Rectal smooth muscle tissue (tissue), 1 donor: ENCODE data around the gene TATDN3.

ENCODE experiments used
- H3K27ac ChIP-seq: one replicate; pipeline ENCODE4 v1.7.0; 2013; ENCODE audit warnings: low read depth, low read length, inconsistent platforms
- H3K27me3 ChIP-seq: one replicate; pipeline ENCODE4 v1.7.0; 2013; ENCODE audit warnings: low read length; ENCODE audit not compliant: control insufficient read depth, insufficient read depth
- H3K36me3 ChIP-seq: one replicate; pipeline ENCODE4 v1.7.0; 2013; ENCODE audit warnings: low read length; ENCODE audit not compliant: control insufficient read depth, insufficient read depth
- H3K4me1 ChIP-seq: one replicate; pipeline ENCODE4 v1.7.0; 2013; ENCODE audit warnings: low read length; ENCODE audit not compliant: control insufficient read depth, insufficient read depth
- H3K4me3 ChIP-seq: one replicate; pipeline ENCODE4 v1.7.0; 2013; ENCODE audit warnings: low read length
- H3K9ac ChIP-seq: one replicate; pipeline ENCODE4 v1.7.0; 2013; ENCODE audit warnings: low read length

The TATDN3 gene

DNA sequence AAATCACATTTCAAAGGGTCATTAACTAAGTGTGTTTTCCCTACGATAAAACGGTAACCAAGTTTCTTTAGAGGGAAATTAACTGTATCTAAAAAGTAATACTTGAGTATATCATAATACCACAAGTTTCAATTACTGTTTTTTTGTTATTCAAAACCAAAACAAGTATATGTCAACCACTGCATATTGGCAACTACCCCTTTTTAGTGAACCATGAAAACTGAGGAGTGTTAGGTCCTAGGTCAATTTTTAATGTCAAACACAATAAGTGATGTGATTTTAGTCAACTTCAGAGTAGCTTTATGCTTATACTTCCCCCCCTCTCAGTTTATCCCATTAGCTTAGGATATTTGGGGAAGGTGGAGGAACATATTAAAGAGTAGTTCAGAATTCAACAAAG, 10.5 kb upstream of the TATDN3 start:
- Histone ChIP-seq H3K36me3 (peaks cover 6% of the 10 kb centered on the region), H3K4me1 (no peaks in the 10 kb centered on the region), H3K27me3 (no peaks in the 10 kb centered on the region), H3K27ac (no peak overlapping the region), H3K9ac (no peak overlapping the region), H3K4me3 (no peak overlapping the region)

- Histone ChIP-seq H3K4me3 (no peak overlapping the region), H3K27me3 (no peaks in the 10 kb centered on the region), H3K4me1 (no peaks in the 10 kb centered on the region), H3K9ac (no peak overlapping the region), H3K36me3 (peaks cover 6% of the 10 kb centered on the region), H3K27ac (no peak overlapping the region)
These were observed 9.1 kb upstream of the TATDN3 start for GRCh38 chr1:212782422-212783154.

GRCh38 chr1:212783976-212784375, 7.7 kb upstream of the TATDN3 start:
- H3K27me3 ChIP-seq: no peaks in the 10 kb centered on the region
- no peak overlapping the region for H3K27ac ChIP-seq
- no peaks in the 10 kb centered on the region for H3K4me1 ChIP-seq
- H3K36me3 ChIP-seq: peaks cover 4% of the 10 kb centered on the region
- no peak overlapping the region for H3K9ac ChIP-seq
- H3K4me3 ChIP-seq: no peak overlapping the region

- H3K4me1 ChIP-seq: no peaks in the 10 kb centered on the region
- no peak overlapping the region for H3K27ac ChIP-seq
- no peak overlapping the region for H3K9ac ChIP-seq
- no peaks in the 10 kb centered on the region for H3K27me3 ChIP-seq
- no peak overlapping the region for H3K4me3 ChIP-seq
- peaks cover 4% of the 10 kb centered on the region for H3K36me3 ChIP-seq
These were observed 5.8 kb upstream of the TATDN3 start for GRCh38 chr1:212785871-212786270.

DNA sequence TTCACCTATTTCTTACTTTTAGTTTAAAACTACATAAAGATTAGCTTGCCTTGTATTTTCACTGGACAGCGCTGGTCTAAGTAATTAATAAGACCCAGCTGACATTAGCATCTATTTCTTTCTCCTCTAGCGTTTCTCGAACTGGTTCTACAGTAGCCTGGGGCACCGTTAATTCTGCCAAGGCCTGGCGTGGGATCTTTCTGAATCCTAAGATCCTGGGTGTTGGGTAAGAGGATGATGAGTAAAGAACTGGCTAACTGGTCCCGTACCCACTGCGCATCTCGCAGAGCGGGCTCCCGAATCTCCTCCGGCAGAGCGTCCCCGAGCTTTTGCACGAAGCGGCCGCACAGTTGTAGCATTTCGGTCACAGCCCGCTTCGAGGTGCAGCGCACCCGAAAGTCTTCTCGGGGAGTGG, 426 bp upstream of the TATDN3 start:
- peaks cover 2% of the 10 kb centered on the region for H3K4me1 ChIP-seq
- peak overlapping the region; percentile 96 for H3K27ac ChIP-seq
- peak overlapping the region; percentile 93 for H3K4me3 ChIP-seq
- H3K27me3 ChIP-seq: no peaks in the 10 kb centered on the region
- no peaks in the 10 kb centered on the region for H3K36me3 ChIP-seq
- peak overlapping the region; percentile 96 for H3K9ac ChIP-seq

DNA sequence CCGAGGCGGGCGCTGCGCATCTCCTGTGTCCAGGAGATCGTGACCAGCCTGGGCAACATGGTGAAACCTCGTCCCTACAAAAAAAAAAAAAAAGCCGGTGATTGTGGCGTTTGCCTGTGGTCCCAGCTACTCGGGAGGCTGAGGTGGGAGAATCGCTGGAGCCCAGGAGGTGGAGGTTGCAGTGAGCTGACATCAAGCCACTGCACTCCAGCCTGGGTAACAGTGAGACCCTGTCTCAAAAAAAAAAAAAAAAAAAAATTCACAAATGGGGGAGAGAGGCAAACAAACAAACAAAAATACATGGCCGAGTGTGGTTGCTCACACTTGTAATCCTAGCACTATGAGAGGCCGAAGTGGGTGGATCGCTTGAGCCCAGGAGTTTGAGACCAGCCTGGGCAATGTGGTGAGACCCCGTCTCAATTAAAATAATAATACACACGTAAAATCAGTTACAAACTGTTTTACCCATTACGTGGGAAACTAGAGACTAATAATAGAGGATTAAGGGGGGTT, 758 bp downstream of the TATDN3 start:
- Histone ChIP-seq H3K9ac (peak overlapping the region; percentile 96), H3K36me3 (no peaks in the 10 kb centered on the region), H3K4me1 (peaks cover 2% of the 10 kb centered on the region), H3K4me3 (peak overlapping the region; percentile 93), H3K27me3 (no peaks in the 10 kb centered on the region), H3K27ac (peak overlapping the region; percentile 96)

DNA sequence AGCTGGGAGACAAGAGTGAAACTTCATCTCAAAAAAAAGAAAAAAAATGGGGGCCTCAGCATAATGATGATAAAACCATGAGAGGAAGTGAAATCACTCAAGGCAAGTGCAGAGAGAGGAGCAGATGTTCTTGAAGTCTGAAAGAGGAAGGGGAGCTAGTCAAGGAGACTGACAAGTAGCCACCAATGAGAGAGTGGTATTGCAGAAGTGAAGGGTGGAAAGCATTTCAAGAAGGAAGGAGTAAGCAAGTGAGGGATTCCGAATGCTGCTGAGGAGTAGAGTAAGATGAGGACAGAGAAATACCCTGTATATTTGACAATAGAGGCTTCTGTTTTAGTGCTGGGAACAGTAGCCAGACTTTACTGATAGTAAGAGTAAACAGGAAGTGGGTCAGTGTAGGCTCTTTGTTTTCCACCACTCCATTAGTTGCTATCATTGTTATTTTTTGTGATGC, 2.9 kb downstream of the TATDN3 start:
- Histone ChIP-seq H3K9ac (no peak overlapping the region), H3K27me3 (no peaks in the 10 kb centered on the region), H3K4me1 (peaks cover 2% of the 10 kb centered on the region), H3K36me3 (peaks cover 5% of the 10 kb centered on the region), H3K4me3 (no peak overlapping the region), H3K27ac (no peak overlapping the region)

- peaks cover 5% of the 10 kb centered on the region for H3K36me3 ChIP-seq
- H3K27me3 ChIP-seq: no peaks in the 10 kb centered on the region
- H3K9ac ChIP-seq: no peak overlapping the region
These were observed 6.0 kb downstream of the TATDN3 start for GRCh38 chr1:212797681-212798080.

GRCh38 chr1:212805767-212806166, 14.1 kb downstream of the TATDN3 start:
- Histone ChIP-seq H3K27ac (no peak overlapping the region), H3K36me3 (peaks cover 2% of the 10 kb centered on the region), H3K27me3 (no peaks in the 10 kb centered on the region), H3K4me1 (no peaks in the 10 kb centered on the region), H3K9ac (no peak overlapping the region), H3K4me3 (no peak overlapping the region)

More at GRCh38 chr1:212797681-212798080, 6.0 kb downstream of the TATDN3 start:
- Histone ChIP-seq H3K4me3 (no peak overlapping the region), H3K4me1 (no peaks in the 10 kb centered on the region), H3K27ac (no peak overlapping the region)

GRCh38 chr1:212814537-212815334, 23.0 kb downstream of the TATDN3 start:
- no peaks in the 10 kb centered on the region for H3K4me1 ChIP-seq
- no peak overlapping the region for H3K4me3 ChIP-seq
- no peaks in the 10 kb centered on the region for H3K36me3 ChIP-seq
- no peak overlapping the region for H3K27ac ChIP-seq
- no peak overlapping the region for H3K9ac ChIP-seq
- no peaks in the 10 kb centered on the region for H3K27me3 ChIP-seq

- no peak overlapping the region for H3K27ac ChIP-seq
- no peak overlapping the region for H3K4me3 ChIP-seq
- H3K9ac ChIP-seq: no peak overlapping the region
- no peaks in the 10 kb centered on the region for H3K36me3 ChIP-seq
- no peaks in the 10 kb centered on the region for H3K4me1 ChIP-seq
- H3K27me3 ChIP-seq: no peaks in the 10 kb centered on the region
These were observed 25.0 kb downstream of the TATDN3 start for GRCh38 chr1:212816567-212817278.

DNA sequence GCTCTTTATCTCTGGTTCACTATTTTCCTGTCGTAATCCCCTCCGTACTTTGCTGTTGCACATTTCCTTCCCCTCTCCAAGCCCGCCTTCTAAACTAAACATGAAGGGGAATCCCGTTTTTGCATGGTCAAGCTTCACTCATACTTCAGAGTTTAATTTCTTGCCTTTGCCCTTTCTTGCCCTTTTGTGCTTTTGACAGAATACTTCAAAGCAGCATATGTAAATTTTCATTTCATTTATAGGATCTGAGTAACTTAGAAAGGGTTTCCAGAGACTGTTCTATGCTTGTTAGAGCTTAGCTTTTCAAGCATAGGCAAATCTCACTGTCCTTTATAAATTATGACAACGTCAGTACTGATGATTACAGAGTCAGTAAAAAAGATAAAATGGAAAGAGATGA, 28.0 kb downstream of the TATDN3 start:
- Histone ChIP-seq H3K36me3 (no peaks in the 10 kb centered on the region), H3K9ac (no peak overlapping the region), H3K4me1 (no peaks in the 10 kb centered on the region), H3K27me3 (no peaks in the 10 kb centered on the region), H3K4me3 (no peak overlapping the region), H3K27ac (no peak overlapping the region)
